Stimulated activated CD8-positive, alpha-beta memory T cell treated with anti-CD3 and anti-CD28 coated beads, Interleukin-4, amount 100 ng/mL, for 4 hours (primary cell): ENCODE data around the gene DPF1.
"Not testable (repeated sequence)": the region's sequence is repeated elsewhere in the genome, so short reads cannot be mapped to it uniquely, and the experiment has no call there.

Source experiments
- DNase-seq, 2 donors: peaks; one replicate each; pipeline ENCODE4 v3.0.0-alpha.2; 2020; ENCODE audit warnings: low read depth in 2 of 2, low spot score in 1 of 2

The DPF1 gene

GRCh38 chr19:38250821-38251563 lies 27.0 kb upstream of the DPF1 start:
- no peak for DNase-seq

- no peak for DNase-seq
Measured at GRCh38 chr19:38250428-38250820, 26.4 kb upstream of the DPF1 start.

GRCh38 chr19:38248421-38248820 lies 24.4 kb upstream of the DPF1 start:
- no peak for DNase-seq

- no peak for DNase-seq
Measured at GRCh38 chr19:38247734-38248268, 23.8 kb upstream of the DPF1 start.

GRCh38 chr19:38247126-38247525 lies 23.1 kb upstream of the DPF1 start:
- no peak for DNase-seq

GRCh38 chr19:38245826-38246498 lies 21.9 kb upstream of the DPF1 start:
- DNase-seq = no peak

- no peak for DNase-seq
Measured at GRCh38 chr19:38243279-38243673, 19.3 kb upstream of the DPF1 start.

- no peak for DNase-seq
Measured at GRCh38 chr19:38239816-38240215, 15.8 kb upstream of the DPF1 start.

- no peak for DNase-seq
Measured at GRCh38 chr19:38234615-38235014, 10.6 kb upstream of the DPF1 start.

GRCh38 chr19:38233740-38234251 lies 9.8 kb upstream of the DPF1 start:
- DNase-seq = peak; percentile 39 to 54

- DNase-seq = no peak
Measured at GRCh38 chr19:38231918-38232317, 7.9 kb upstream of the DPF1 start.

- DNase-seq = not testable (repeated sequence)
Measured at GRCh38 chr19:38230506-38231133, 6.6 kb upstream of the DPF1 start.

- peak in 1 of 2 donors; percentile 11 for DNase-seq
Measured at GRCh38 chr19:38229585-38230073, 5.6 kb upstream of the DPF1 start.

GRCh38 chr19:38228491-38229439 lies 4.7 kb upstream of the DPF1 start:
- no peak for DNase-seq

- DNase-seq = no peak
Measured at GRCh38 chr19:38228005-38228377, 4.0 kb upstream of the DPF1 start.

- no peak for DNase-seq
Measured at GRCh38 chr19:38227287-38228004, 3.4 kb upstream of the DPF1 start.

- not testable (repeated sequence) for DNase-seq
Measured at GRCh38 chr19:38224863-38225218, 819 bp upstream of the DPF1 start.

- no peak for DNase-seq
Measured at GRCh38 chr19:38223617-38224013, 407 bp downstream of the DPF1 start.

- no peak for DNase-seq
Measured at GRCh38 chr19:38223119-38223523, 901 bp downstream of the DPF1 start.
